Measurements from ENCODE around the gene B4GALNT1. TPM values are rescaled to one million over a fixed set of nuclear protein-coding genes. Genes with fewer than 3 reads are reported as not detected.
A peak's percentile ranks its signal among the peaks of the same experiment; 100 is the strongest.
"Not testable (repeated sequence)": the region's sequence is repeated elsewhere in the genome, so short reads cannot be mapped to it uniquely, and the experiment has no call there.

The B4GALNT1 gene
- total RNA-seq, 1 donor from 2014 or later, result 11.1 TPM

GRCh38 chr12:57640175-57641042 lies 7.4 kb upstream of the B4GALNT1 start:
- no peak for DNase-seq (ENCODE audit: low spot score)
- intact Hi-C loops (cut with DNase I), result no loop called here

- intact Hi-C loops (cut with DNase I), result no loop called here
- no peak for DNase-seq (ENCODE audit: low spot score)
These were observed 5.1 kb upstream of the B4GALNT1 start for GRCh38 chr12:57638096-57638495.

- DNase-seq (ENCODE audit: low spot score), result peak; percentile 36
- intact Hi-C loops (cut with DNase I), result no loop called here
These were observed 4.4 kb upstream of the B4GALNT1 start for GRCh38 chr12:57637364-57637763.

- intact Hi-C loops (cut with DNase I), result not testable (repeated sequence)
- DNase-seq (ENCODE audit: low spot score), result peak; percentile 36
These were observed 3.7 kb upstream of the B4GALNT1 start for GRCh38 chr12:57636731-57637130.

GRCh38 chr12:57632073-57632957 lies 686 bp downstream of the B4GALNT1 start:
- peak; percentile 74 for DNase-seq (ENCODE audit: low spot score)
- intact Hi-C loops (cut with DNase I), result no loop called here

GRCh38 chr12:57631566-57632072 lies 1.4 kb downstream of the B4GALNT1 start:
- intact Hi-C loops (cut with DNase I), result no loop called here
- DNase-seq (ENCODE audit: low spot score), result peak; percentile 62

- intact Hi-C loops (cut with DNase I), result no loop called here
- peak; percentile 49 for DNase-seq (ENCODE audit: low spot score)
These were observed 2.0 kb downstream of the B4GALNT1 start for GRCh38 chr12:57630891-57631433.

GRCh38 chr12:57629897-57630471 lies 3.0 kb downstream of the B4GALNT1 start:
- intact Hi-C loops (cut with DNase I), result no loop called here
- DNase-seq (ENCODE audit: low spot score), result peak; percentile 68

- peak; percentile 50 for DNase-seq (ENCODE audit: low spot score)
- intact Hi-C loops (cut with DNase I), result no loop called here
These were observed 4.5 kb downstream of the B4GALNT1 start for GRCh38 chr12:57628280-57629191.

- peak; percentile 72 for DNase-seq (ENCODE audit: low spot score)
- intact Hi-C loops (cut with DNase I), result no loop called here
These were observed 5.3 kb downstream of the B4GALNT1 start for GRCh38 chr12:57627501-57628279.

- intact Hi-C loops (cut with DNase I), result no loop called here
- peak; percentile 33 for DNase-seq (ENCODE audit: low spot score)
These were observed 6.0 kb downstream of the B4GALNT1 start for GRCh38 chr12:57626921-57627445.

GRCh38 chr12:57626111-57626920 lies 6.7 kb downstream of the B4GALNT1 start:
- intact Hi-C loops (cut with DNase I), result no loop called here
- DNase-seq (ENCODE audit: low spot score), result peak; percentile 38

GRCh38 chr12:57625261-57626032 lies 7.6 kb downstream of the B4GALNT1 start:
- DNase-seq (ENCODE audit: low spot score), result peak; percentile 38
- intact Hi-C loops (cut with DNase I), result no loop called here

- DNase-seq (ENCODE audit: low spot score), result peak; percentile 46
- intact Hi-C loops (cut with DNase I), result no loop called here
These were observed 8.4 kb downstream of the B4GALNT1 start for GRCh38 chr12:57624441-57625220.

- intact Hi-C loops (cut with DNase I), result no loop called here
- peak; percentile 72 for DNase-seq (ENCODE audit: low spot score)
These were observed 9.1 kb downstream of the B4GALNT1 start for GRCh38 chr12:57623811-57624390.
